Islet of Langerhans (tissue), 1 donor: ENCODE measurements around the gene DEAF1.

Source experiments
- FAIRE-seq: peaks from one replicate; lab custom pipeline; 2011; peaks lifted over from hg19 to GRCh38; lab: Jason Lieb, UNC

Gene DEAF1

GRCh38 chr11:643366-643765 lies 51.7 kb downstream of the DEAF1 start:
- no peak for FAIRE-seq

- no peak for FAIRE-seq
Measured at GRCh38 chr11:641806-642370, 53.1 kb downstream of the DEAF1 start.

- no peak for FAIRE-seq
Measured at GRCh38 chr11:640021-640706, 54.9 kb downstream of the DEAF1 start.

- FAIRE-seq = no peak
Measured at GRCh38 chr11:639332-639955, 55.6 kb downstream of the DEAF1 start.

GRCh38 chr11:638631-639331 lies 56.2 kb downstream of the DEAF1 start:
- FAIRE-seq = no peak

GRCh38 chr11:637593-638521 lies 57.2 kb downstream of the DEAF1 start:
- no peak for FAIRE-seq

- FAIRE-seq = no peak
Measured at GRCh38 chr11:637333-637592, 57.8 kb downstream of the DEAF1 start.

GRCh38 chr11:636511-637332 lies 58.3 kb downstream of the DEAF1 start, which contains the start of gene DRD4:
DRD4 (plus strand) TSS chr11:637269; CDS start chr11:637305, 36 bp downstream.
- no peak for FAIRE-seq

- no peak for FAIRE-seq
Measured at GRCh38 chr11:635945-636510, 59.0 kb downstream of the DEAF1 start.

- no peak for FAIRE-seq
Measured at GRCh38 chr11:630871-631270, 64.2 kb downstream of the DEAF1 start.

- FAIRE-seq = no peak
Measured at GRCh38 chr11:629237-629583, 65.8 kb downstream of the DEAF1 start.

- FAIRE-seq = no peak
Measured at GRCh38 chr11:628056-628455, 67.0 kb downstream of the DEAF1 start.

- FAIRE-seq = no peak
Measured at GRCh38 chr11:627308-627576, 67.8 kb downstream of the DEAF1 start.

GRCh38 chr11:626475-627307 lies 68.3 kb downstream of the DEAF1 start, which contains the start of gene SCT:
SCT (minus strand) TSS chr11:627181; CDS start chr11:627143, 38 bp downstream.
- no peak for FAIRE-seq

GRCh38 chr11:625636-626268 lies 69.3 kb downstream of the DEAF1 start:
- no peak for FAIRE-seq

GRCh38 chr11:624705-625635 lies 70.1 kb downstream of the DEAF1 start, which contains the start of gene CDHR5:
CDHR5 (minus strand) TSS chr11:624955; CDS start chr11:624902, 53 bp downstream.
- FAIRE-seq = no peak

- FAIRE-seq = no peak
Measured at GRCh38 chr11:623999-624704, 70.9 kb downstream of the DEAF1 start.

- no peak for FAIRE-seq
Measured at GRCh38 chr11:623349-623869, 71.6 kb downstream of the DEAF1 start.
